ENCODE measurements around the gene TEX44. TPM values are rescaled to one million over a fixed set of nuclear protein-coding genes. Genes with fewer than 3 reads are reported as not detected.
A peak's percentile ranks its signal among the peaks of the same experiment; 100 is the strongest.
"Not testable (repeated sequence)": the region's sequence is repeated elsewhere in the genome, so short reads cannot be mapped to it uniquely, and the experiment has no call there.

The TEX44 gene
- total RNA-seq, 1 donor: not detected

- Histone ChIP-seq H3K4me3 (ENCODE audit: insufficient read depth, low read length) (no peak overlapping the region), H3K27ac (ENCODE audit: low read depth, low read length) (no peak overlapping the region), H3K36me3 (ENCODE audit: insufficient read depth, low read length) (no peaks in the 10 kb centered on the region), H3K9me3 (ENCODE audit: low read depth, low read length) (no peaks in the 10 kb centered on the region), H4K20me1 (ENCODE audit: insufficient read depth, low read length) (no peaks in the 10 kb centered on the region), H2AFZ (ENCODE audit: low read length) (no peak overlapping the region), H3K79me2 (ENCODE audit: insufficient read depth, low read length) (no peaks in the 10 kb centered on the region), H3K4me1 (ENCODE audit: insufficient read depth, low read length) (no peaks in the 10 kb centered on the region), H3K4me2 (ENCODE audit: insufficient read depth, low read length) (no peak overlapping the region), H3K27me3 (ENCODE audit: insufficient read depth, low read length) (no peaks in the 10 kb centered on the region)
- DNase-seq (ENCODE audit: insufficient read length, low spot score, missing footprints): no peak
- TF ChIP-seq, protein P1, sequence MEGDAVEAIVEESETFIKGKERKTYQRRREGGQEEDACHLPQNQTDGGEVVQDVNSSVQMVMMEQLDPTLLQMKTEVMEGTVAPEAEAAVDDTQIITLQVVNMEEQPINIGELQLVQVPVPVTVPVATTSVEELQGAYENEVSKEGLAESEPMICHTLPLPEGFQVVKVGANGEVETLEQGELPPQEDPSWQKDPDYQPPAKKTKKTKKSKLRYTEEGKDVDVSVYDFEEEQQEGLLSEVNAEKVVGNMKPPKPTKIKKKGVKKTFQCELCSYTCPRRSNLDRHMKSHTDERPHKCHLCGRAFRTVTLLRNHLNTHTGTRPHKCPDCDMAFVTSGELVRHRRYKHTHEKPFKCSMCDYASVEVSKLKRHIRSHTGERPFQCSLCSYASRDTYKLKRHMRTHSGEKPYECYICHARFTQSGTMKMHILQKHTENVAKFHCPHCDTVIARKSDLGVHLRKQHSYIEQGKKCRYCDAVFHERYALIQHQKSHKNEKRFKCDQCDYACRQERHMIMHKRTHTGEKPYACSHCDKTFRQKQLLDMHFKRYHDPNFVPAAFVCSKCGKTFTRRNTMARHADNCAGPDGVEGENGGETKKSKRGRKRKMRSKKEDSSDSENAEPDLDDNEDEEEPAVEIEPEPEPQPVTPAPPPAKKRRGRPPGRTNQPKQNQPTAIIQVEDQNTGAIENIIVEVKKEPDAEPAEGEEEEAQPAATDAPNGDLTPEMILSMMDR (IDR thresholded peaks at IDR 0.05; ENCODE audit: extremely low read depth, low read depth, low read length): no peak
Measured at GRCh38 chr2:231573096-231573495, 19.6 kb upstream of the TEX44 start.

- TF ChIP-seq, protein P1 (IDR thresholded peaks at IDR 0.05; ENCODE audit: extremely low read depth, low read depth, low read length): no peak
- Histone ChIP-seq H3K4me2 (ENCODE audit: insufficient read depth, low read length) (no peak overlapping the region), H3K36me3 (ENCODE audit: insufficient read depth, low read length) (no peaks in the 10 kb centered on the region), H3K9me3 (ENCODE audit: low read depth, low read length) (no peaks in the 10 kb centered on the region), H3K4me3 (ENCODE audit: insufficient read depth, low read length) (no peak overlapping the region), H4K20me1 (ENCODE audit: insufficient read depth, low read length) (no peaks in the 10 kb centered on the region), H3K79me2 (ENCODE audit: insufficient read depth, low read length) (no peaks in the 10 kb centered on the region), H3K27ac (ENCODE audit: low read depth, low read length) (no peak overlapping the region), H3K4me1 (ENCODE audit: insufficient read depth, low read length) (no peaks in the 10 kb centered on the region), H3K27me3 (ENCODE audit: insufficient read depth, low read length) (no peaks in the 10 kb centered on the region), H2AFZ (ENCODE audit: low read length) (no peak overlapping the region)
- peak; percentile 46 for DNase-seq (ENCODE audit: insufficient read length, low spot score, missing footprints)
Measured at GRCh38 chr2:231573698-231574421, 18.8 kb upstream of the TEX44 start.

GRCh38 chr2:231575612-231576256 lies 16.9 kb upstream of the TEX44 start:
- H3K27me3 ChIP-seq (ENCODE audit: insufficient read depth, low read length): no peaks in the 10 kb centered on the region
- H3K4me2 ChIP-seq (ENCODE audit: insufficient read depth, low read length): no peak overlapping the region
- no peak overlapping the region for H2AFZ ChIP-seq (ENCODE audit: low read length)
- H3K27ac ChIP-seq (ENCODE audit: low read depth, low read length): no peak overlapping the region
- no peaks in the 10 kb centered on the region for H3K79me2 ChIP-seq (ENCODE audit: insufficient read depth, low read length)
- H3K9me3 ChIP-seq (ENCODE audit: low read depth, low read length): no peaks in the 10 kb centered on the region
- no peaks in the 10 kb centered on the region for H3K4me1 ChIP-seq (ENCODE audit: insufficient read depth, low read length)
- TF ChIP-seq, protein P1 (IDR thresholded peaks at IDR 0.05; ENCODE audit: extremely low read depth, low read depth, low read length): no peak
- H4K20me1 ChIP-seq (ENCODE audit: insufficient read depth, low read length): no peaks in the 10 kb centered on the region
- no peaks in the 10 kb centered on the region for H3K36me3 ChIP-seq (ENCODE audit: insufficient read depth, low read length)
- DNase-seq (ENCODE audit: insufficient read length, low spot score, missing footprints): no peak
- no peak overlapping the region for H3K4me3 ChIP-seq (ENCODE audit: insufficient read depth, low read length)

DNA sequence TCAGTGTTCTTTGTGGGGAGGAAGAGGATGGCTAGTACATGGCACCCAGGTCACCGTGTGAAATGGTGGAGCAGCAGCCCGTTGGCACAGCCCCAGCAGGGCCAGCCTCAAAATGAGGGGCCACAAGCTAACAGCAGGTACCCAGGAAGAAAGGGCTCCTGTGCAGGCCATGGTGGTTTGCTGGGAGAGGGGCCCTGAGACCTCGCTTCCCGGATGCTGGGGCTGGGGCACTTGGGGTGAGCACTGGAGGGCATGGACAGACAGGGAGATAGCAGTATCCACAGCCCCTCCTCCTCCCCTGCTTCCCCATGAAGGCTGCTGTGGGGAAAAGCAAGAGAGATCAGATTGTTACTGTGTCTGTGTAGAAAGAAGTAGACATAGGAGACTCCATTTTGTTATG lies 16.2 kb upstream of the TEX44 start:
- Histone ChIP-seq H3K27ac (ENCODE audit: low read depth, low read length) (no peak overlapping the region), H3K79me2 (ENCODE audit: insufficient read depth, low read length) (no peaks in the 10 kb centered on the region), H3K4me1 (ENCODE audit: insufficient read depth, low read length) (no peaks in the 10 kb centered on the region), H3K27me3 (ENCODE audit: insufficient read depth, low read length) (no peaks in the 10 kb centered on the region), H3K4me3 (ENCODE audit: insufficient read depth, low read length) (no peak overlapping the region), H4K20me1 (ENCODE audit: insufficient read depth, low read length) (no peaks in the 10 kb centered on the region), H2AFZ (ENCODE audit: low read length) (no peak overlapping the region), H3K9me3 (ENCODE audit: low read depth, low read length) (no peaks in the 10 kb centered on the region), H3K36me3 (ENCODE audit: insufficient read depth, low read length) (no peaks in the 10 kb centered on the region), H3K4me2 (ENCODE audit: insufficient read depth, low read length) (no peak overlapping the region)
- no peak for DNase-seq (ENCODE audit: insufficient read length, low spot score, missing footprints)
- TF ChIP-seq, protein P1 (IDR thresholded peaks at IDR 0.05; ENCODE audit: extremely low read depth, low read depth, low read length): no peak

DNA sequence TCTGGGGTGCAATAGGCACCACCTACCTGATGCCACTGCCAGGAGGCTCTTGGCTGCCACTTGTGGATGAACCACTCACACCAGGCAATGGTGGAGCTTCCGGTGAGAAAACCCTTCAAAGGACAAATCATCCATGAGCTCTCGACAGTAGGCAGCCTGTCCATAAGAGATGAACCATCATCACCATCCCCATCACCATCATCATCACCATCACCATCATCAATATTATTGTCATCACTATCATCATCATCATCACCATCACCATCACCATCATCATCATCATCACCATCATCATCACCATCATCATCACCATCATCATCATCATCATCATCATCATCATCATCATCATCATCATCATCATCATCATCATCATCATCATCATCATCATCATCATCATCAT lies 14.0 kb upstream of the TEX44 start:
- not testable (repeated sequence) for H4K20me1 ChIP-seq (ENCODE audit: insufficient read depth, low read length)
- peak; percentile 70 for DNase-seq (ENCODE audit: insufficient read length, low spot score, missing footprints)

More for the DNA sequence above, 14.0 kb upstream of the TEX44 start:
- H3K9me3 ChIP-seq (ENCODE audit: low read depth, low read length); H3K79me2 ChIP-seq (ENCODE audit: insufficient read depth, low read length); H3K4me3 ChIP-seq (ENCODE audit: insufficient read depth, low read length); H3K27ac ChIP-seq (ENCODE audit: low read depth, low read length); H3K36me3 ChIP-seq (ENCODE audit: insufficient read depth, low read length); H2AFZ ChIP-seq (ENCODE audit: low read length); H3K4me2 ChIP-seq (ENCODE audit: insufficient read depth, low read length); H3K4me1 ChIP-seq (ENCODE audit: insufficient read depth, low read length); H3K27me3 ChIP-seq (ENCODE audit: insufficient read depth, low read length): not testable (repeated sequence)
